AG10803 (cell line): Measurements from ENCODE around the gene MAGEA10.

Experiments used
- DNase-seq: peaks from one replicate; pipeline ENCODE4 v3.0.0; 2010; ENCODE audit warnings: low read depth
- H3K4me3 ChIP-seq: 2 replicates; pipeline ENCODE4 v1.5.1; 2011; ENCODE audit warnings: mild to moderate bottlenecking, low read length, control low read depth
- CTCF ChIP-seq: conservative IDR thresholded peaks from 2 replicates; pipeline ENCODE4 v1.5.1; 2011; ENCODE audit warnings: mild to moderate bottlenecking, low read length, control low read depth, inconsistent platforms

Gene MAGEA10

GRCh38 chrX:152155766-152156310 is 17.5 kb upstream of the MAGEA10 start:
- no peak overlapping the region for H3K4me3 ChIP-seq
- DNase-seq: no peak
- no peak for TF ChIP-seq CTCF

GRCh38 chrX:152154050-152154449 is 15.7 kb upstream of the MAGEA10 start:
- DNase-seq: no peak
- H3K4me3 ChIP-seq: no peak overlapping the region
- TF ChIP-seq CTCF: no peak

- no peak for TF ChIP-seq CTCF
- no peak for DNase-seq
- H3K4me3 ChIP-seq: no peak overlapping the region
These were observed 12.9 kb upstream of the MAGEA10 start for GRCh38 chrX:152151256-152151655.

- H3K4me3 ChIP-seq: no peak overlapping the region
- TF ChIP-seq CTCF: no peak
- DNase-seq: no peak
These were observed 11.3 kb upstream of the MAGEA10 start for GRCh38 chrX:152149648-152150047.

GRCh38 chrX:152139589-152139988 is 1.2 kb upstream of the MAGEA10 start:
- no peak for DNase-seq
- TF ChIP-seq CTCF: no peak
- H3K4me3 ChIP-seq: no peak overlapping the region

GRCh38 chrX:152137771-152138387 is 498 bp downstream of the MAGEA10 start:
- no peak for DNase-seq
- H3K4me3 ChIP-seq: no peak overlapping the region
- TF ChIP-seq CTCF: no peak

GRCh38 chrX:152136312-152136711 is 2.1 kb downstream of the MAGEA10 start:
- DNase-seq: no peak
- TF ChIP-seq CTCF: no peak
- H3K4me3 ChIP-seq: no peak overlapping the region
